SW480 (cell line): ENCODE results near the gene FTCD.
"Not testable (repeated sequence)": the region's sequence is repeated elsewhere in the genome, so short reads cannot be mapped to it uniquely, and the experiment has no call there.

Experiments
- DNase-seq: peaks from one replicate; pipeline ENCODE4 v3.0.0-alpha.2; 2016; ENCODE audit warnings: low spot score

The FTCD gene

DNA sequence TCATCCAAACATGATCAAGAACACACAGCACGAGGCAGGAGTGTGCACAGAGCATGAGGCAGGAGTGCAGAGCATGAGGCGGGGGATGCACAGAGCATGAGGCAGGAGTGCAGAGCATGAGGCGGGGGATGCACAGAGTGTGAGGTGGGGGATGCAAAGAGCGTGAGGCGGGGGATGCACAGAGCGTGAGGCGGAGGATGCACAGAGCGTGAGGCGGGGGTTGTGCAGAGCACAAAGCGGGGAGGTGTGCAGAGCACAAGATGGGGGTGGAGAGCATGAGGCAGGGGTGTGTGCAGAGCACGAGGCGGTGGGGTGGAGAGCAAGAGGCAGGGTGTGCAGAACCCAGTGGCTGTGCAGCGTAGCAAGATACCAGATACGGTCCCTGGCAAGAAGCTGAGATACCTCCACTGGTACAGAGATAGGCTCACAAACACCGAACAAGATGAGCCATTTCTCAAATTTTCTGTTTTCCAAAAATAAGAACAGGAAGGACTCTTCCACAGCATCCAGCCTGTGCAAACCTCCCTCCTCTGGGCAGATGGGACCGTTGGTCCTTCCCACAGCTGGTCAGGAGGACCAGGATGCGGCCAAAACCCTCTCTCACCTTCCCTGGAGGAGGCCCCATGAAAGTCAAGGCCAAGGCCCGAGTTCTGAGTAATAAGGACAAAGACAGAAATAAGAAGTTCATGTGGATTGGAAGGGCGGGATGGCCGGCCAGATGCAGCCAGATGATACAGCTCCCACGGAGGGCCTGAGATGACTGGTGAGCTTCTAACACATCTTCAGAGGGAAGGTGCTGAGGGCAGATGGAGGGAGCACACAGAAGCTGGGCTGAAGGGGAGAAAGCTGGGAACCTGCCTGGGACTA, 16.9 kb upstream of the FTCD start:
- DNase-seq = no peak

DNA sequence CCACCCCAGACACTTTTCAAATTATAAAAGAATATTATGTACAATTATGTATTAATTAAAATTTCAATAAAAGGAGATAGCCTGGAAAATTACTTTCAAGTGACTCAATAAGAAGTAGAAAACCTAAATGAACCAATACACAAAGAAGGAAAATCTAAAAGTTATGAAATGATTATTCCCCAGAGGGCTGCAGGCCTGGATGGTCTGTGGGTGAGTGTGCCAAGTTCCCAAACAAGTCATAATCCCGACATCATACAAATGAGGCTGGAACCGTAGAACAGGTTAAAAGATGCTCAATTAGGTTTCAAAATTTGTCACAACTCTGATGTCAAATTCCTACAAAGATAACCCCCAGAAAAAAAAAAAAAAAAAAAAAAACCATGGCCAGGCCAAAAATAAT, 16.2 kb upstream of the FTCD start:
- DNase-seq = no peak

GRCh38 chr21:46170436-46171193, 15.2 kb upstream of the FTCD start:
- not testable (repeated sequence) for DNase-seq

DNA sequence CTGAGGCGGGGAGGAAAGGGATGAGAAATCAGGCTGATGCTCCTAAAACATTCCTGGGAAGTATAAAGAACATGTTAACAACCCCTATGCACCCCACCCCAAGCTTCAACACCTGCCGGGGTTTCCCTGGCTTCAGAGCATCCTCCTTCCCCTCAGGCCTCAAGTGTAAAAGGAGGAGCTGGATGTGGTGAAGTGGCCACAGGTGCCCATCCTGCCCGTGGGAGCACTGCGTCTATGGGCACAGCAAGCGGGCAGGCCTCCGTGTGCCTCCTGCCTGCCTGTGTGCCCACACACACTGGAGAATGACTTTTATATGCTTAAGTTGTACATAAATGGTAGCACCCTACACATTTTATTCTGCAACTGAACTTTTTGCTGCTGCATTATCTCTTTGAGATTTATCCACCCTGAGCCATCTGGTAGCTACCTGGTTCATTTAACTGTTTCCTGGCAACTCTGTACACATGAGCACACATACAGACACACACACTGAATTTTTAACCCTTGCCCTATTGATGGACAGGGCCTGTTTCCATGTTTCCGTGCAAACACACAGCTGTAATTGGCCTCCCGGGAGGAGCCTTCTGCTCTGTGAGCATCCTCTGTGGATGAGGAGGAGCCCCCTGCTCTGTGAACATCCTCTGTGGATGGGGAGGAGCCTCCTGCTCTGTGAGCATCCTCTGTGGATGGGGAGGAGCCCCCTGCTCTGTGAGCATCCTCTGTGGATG, 13.4 kb upstream of the FTCD start:
- no peak for DNase-seq

DNA sequence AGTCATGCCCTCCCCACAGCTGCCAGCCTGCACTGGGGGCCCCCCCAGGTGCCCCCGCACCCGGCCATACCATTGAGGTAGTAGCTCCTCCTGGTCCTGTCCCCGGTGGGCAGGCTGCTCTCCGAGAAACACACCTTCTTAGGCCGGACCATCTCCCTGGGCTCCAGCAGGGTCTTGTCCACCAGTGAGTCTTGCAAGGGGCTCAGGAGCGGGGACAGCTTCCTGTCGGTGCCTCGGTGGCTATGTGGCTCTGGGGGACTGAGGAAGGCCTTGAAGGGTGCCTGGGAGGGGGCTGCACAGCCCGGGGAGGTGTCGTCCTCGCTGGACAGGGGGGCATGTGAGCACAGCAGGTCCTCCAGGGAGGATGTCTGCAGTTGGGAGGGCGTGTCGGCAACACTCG, 12.9 kb upstream of the FTCD start:
- DNase-seq = no peak

- DNase-seq = no peak
Measured at GRCh38 chr21:46165098-46165497, 9.7 kb upstream of the FTCD start.

DNA sequence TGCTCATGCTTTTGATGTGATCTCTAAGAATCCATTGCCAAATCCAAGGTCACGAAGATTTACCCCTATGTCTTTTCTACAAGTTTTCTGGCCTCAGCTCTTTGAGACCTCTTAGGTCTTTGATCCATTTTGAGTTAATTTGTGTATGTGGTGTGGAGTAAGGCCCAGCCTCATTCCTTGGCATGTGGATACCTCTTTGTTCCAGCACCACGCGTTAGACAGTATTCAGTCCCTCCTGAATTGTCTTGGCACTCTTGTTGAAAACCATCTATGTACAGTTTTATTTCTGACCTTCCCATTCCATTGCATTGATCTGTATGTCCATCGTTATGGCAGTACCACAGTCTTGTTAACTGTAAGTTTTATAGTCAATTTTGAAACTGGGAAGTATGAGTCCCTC, 8.0 kb upstream of the FTCD start:
- no peak for DNase-seq

- no peak for DNase-seq
Measured at GRCh38 chr21:46161633-46162592, 6.5 kb upstream of the FTCD start.

GRCh38 chr21:46160907-46161632, 5.7 kb upstream of the FTCD start:
- no peak for DNase-seq

- DNase-seq = no peak
Measured at GRCh38 chr21:46160657-46160906, 5.2 kb upstream of the FTCD start.

DNA sequence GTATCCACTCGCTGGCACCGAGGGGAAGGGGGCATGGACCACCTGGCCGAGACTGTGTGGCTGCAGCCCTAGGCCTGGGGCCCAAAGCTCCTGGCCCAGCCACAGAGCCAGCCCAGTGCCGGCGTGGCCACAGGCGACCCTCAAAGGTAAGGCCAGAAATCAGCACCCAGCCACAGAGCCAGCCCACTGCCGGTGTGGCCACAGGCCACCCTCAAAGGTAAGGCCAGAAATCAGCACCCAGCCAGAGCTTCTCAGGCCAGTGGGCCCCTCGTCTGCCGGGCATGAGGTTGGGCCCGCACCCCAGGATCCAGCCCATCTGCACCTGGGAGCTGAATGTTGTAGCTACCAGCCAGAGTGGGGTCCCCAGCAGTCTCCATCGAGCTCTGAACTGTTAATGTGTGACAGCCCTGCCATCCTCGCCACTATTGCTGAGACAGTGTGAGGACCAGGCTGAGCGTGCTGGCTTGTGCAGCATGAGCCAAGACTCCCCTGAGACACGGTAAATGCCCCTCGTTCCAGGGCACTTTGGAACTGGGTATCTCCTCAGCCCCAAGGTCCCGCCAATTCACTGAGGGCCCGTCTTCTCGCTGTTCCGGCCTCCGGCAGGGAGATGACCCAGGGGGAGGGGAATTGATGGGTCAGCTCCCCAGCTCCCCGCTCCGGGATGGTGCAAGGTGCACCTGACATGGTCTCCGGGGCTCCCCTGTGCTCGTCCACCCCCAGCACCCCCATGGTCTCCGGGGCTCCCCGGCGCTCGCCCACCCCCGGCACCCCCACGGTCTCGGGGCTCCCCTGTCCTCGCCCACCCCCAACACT, 4.7 kb upstream of the FTCD start:
- no peak for DNase-seq

DNA sequence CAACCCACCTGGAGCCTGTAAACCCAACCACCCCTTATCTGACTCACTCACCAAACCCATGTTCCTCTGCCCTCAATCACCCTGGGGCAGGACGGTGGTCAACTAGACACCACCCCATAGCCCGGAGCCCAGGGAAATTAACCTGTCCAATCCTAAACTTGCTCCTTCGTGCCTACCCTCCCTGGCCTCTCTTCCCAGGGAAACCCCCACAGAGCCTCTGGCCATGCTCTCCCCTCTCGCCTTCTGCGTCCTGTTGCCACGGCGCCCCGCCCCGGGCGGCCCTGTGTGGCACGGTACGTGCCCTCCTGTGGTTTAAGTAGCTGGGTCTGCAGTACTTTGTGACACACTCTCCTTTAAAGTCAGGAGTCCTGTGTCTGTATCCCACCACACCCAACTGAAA, 4.0 kb upstream of the FTCD start:
- no peak for DNase-seq

DNA sequence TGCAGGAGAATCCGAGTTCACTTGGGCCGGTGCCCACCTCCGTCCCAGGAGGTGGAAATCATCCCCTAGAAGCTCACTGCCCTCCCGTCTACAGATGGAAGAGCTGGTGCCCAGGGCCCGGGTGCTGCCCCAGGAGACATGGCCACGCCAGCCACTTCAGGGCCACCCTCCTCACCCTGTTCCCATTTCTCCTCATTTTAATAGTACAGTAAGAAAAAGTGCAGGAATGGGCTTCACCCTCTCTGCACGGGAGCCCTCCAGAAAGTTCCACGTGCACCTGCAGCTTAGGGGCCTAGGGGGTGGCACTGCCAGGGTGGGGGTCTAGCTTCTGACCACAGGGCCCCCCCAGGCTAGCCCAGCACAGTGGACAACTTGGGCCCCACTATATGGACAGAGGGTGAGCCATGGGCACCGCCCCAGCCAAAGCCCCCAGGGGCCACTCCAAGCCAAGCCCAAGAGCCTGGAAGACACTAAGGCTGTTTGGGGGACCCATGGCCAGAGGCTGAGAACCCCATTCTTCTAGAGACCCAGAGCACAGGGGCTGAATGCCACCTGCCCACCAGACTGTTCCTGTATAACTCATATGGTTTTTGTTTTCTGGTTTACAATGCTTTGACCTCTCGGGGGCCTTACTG, 3.4 kb upstream of the FTCD start:
- no peak for DNase-seq

DNA sequence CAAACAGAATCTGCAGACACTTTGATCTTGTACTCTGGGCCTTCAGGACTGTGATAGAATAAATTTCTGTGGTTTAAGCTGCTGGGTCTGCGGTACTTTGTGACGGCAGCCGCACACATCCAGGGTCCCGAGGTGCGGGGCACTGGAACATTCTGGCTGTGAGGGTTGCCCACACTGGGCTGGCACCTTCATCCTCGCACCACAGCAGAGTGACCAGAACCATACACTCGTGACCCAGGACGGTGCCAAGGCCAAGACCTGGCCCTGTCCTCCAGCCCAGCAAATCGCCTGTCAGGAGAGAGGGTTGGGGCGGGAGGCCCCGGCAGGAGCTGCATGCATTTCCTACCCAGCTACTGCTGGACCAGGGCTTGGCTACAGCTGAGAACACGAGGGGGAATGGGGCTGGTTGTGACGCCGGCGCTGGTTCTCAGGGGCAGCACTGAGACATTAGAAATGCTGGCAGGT, 2.6 kb upstream of the FTCD start:
- DNase-seq = no peak

GRCh38 chr21:46157396-46157986, 2.1 kb upstream of the FTCD start:
- no peak for DNase-seq

- no peak for DNase-seq
Measured at GRCh38 chr21:46156678-46157077, 1.3 kb upstream of the FTCD start.

DNA sequence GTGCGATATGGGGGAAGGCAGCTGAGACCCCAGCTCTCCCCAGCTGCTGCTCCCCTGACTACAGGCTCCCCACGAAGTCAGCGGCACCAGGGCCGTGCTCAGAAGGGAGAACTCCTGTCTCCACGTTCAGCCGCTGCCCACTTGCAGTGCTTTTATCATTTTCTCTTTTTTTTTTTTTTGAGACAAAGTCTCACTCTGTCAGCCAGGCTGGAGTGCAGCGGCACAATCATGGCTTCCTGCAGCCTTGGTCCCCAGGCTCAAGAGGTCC, 933 bp upstream of the FTCD start:
- no peak for DNase-seq

GRCh38 chr21:46154955-46155513, 345 bp downstream of the FTCD start:
- DNase-seq = no peak
